K562 (cell line): Measurements from ENCODE around the gene DENND4C. TPM values are rescaled to one million over a fixed set of nuclear protein-coding genes. Genes with fewer than 3 reads are reported as not detected.
A peak's percentile ranks its signal among the peaks of the same experiment; 100 is the strongest.

ENCODE experiments used
- ATAC-seq: fragments of 200-7000 bp; cut with Tn5 transposase; 3 replicates; pipeline ENCODE4 v1.9.1; 2020; ENCODE audit warnings: moderate library complexity
- BruUV-seq: library from RNA; stranded (reverse); fragments of 400-500 nt; replicated peaks from 2 replicates; lab custom pipeline; 2021; lab: Mats Ljungman, UMichigan
- CTCF ChIA-PET: fragments of 300-600 bp; formaldehyde crosslinking; extraction: SDS; loops from one replicate; lab custom pipeline; 2021; ENCODE audit warnings: low intra/inter-chr PET ratio; lab: Yijun Ruan, JAX
- POLR2A ChIA-PET: fragments of 300-600, 350-650 bp; sonication (Branson Sonifier 250); formaldehyde crosslinking; extraction: SDS; loops from one replicate; lab custom pipeline; 2021; ENCODE audit warnings: antibody characterized with exemption, inconsistent platforms; lab: Yijun Ruan, JAX
- DNase-seq, 4 experiments: peaks; one replicate each; pipeline versions ENCODE4 v3.0.0 to v3.0.0-alpha.2; 2011 to 2018; ENCODE audit warnings: low spot score in 3 of 4, mixed read lengths in 3 of 4; ENCODE audit errors: extremely low read depth in 1 of 4
- FAIRE-seq: peaks from 2 replicates; lab custom pipeline; 2011; peaks lifted over from hg19 to GRCh38; lab: Jason Lieb, UNC
- H2AFZ ChIP-seq: 2 replicates; pipeline ENCODE4 v1.6.0; 2011; ENCODE audit warnings: low read depth, low read length, control low read depth, inconsistent platforms
- H3K27ac ChIP-seq: fragments of 200-600 bp; 3 replicates; pipeline ENCODE4 v1.8.0; 2011; ENCODE audit warnings: low read depth, mild to moderate bottlenecking, control low read depth, inconsistent platforms, low read length, moderate library complexity, mixed read lengths; ENCODE audit errors: extremely low read depth
- H3K27me3 ChIP-seq, 2 experiments: fragments of 300-600 bp in 1 of 2; 2 replicates in 1 of 2; 3 replicates in 1 of 2; pipeline versions ENCODE4 v1.6.0 to v1.8.0; 2011; ENCODE audit warnings: inconsistent platforms in 2 of 2, low read length in 2 of 2, mild to moderate bottlenecking in 1 of 2, mixed read lengths in 1 of 2, moderate library complexity in 1 of 2; ENCODE audit not compliant: control insufficient read depth in 2 of 2, insufficient read depth in 2 of 2
- H3K36me3 ChIP-seq: fragments of 300-600 bp; 3 replicates; pipeline ENCODE4 v1.8.0; 2011; ENCODE audit warnings: mild to moderate bottlenecking, low read length, inconsistent platforms; ENCODE audit not compliant: control insufficient read depth, insufficient read depth
- H3K4me1 ChIP-seq, 2 experiments: fragments of 200-600 bp in 1 of 2; replicated peaks in 1 of 2; 2 replicates in 1 of 2; 3 replicates in 1 of 2; pipeline versions ENCODE4 v1.5.1 to v1.8.0; 2011; ENCODE audit warnings: inconsistent platforms in 2 of 2, low read length in 2 of 2, mild to moderate bottlenecking in 1 of 2, mixed read lengths in 1 of 2, moderate library complexity in 1 of 2; ENCODE audit not compliant: control insufficient read depth in 2 of 2, insufficient read depth in 2 of 2
- H3K4me2 ChIP-seq: 2 replicates; pipeline ENCODE4 v1.6.1; 2011; ENCODE audit warnings: low read length, control low read depth, inconsistent platforms, mixed read lengths; ENCODE audit not compliant: insufficient read depth
- H3K4me3 ChIP-seq: fragments of 200-600 bp; sonication (generic), shearing (Covaris generic); 2 replicates; pipeline ENCODE4 v1.5.1; 2016; ENCODE audit warnings: control low read depth, inconsistent platforms
- H3K79me2 ChIP-seq: fragments of 200-600 bp; 3 replicates; pipeline ENCODE4 v1.8.0; 2011; ENCODE audit warnings: low read length, inconsistent platforms; ENCODE audit not compliant: control insufficient read depth, insufficient read depth
- H3K9ac ChIP-seq, 2 experiments: 2 replicates each; pipeline versions ENCODE4 v1.6.0 to v1.6.1; 2011; ENCODE audit warnings: low read depth in 2 of 2, low read length in 2 of 2, control low read depth in 1 of 2, inconsistent platforms in 1 of 2, mild to moderate bottlenecking in 1 of 2, mixed read lengths in 1 of 2; ENCODE audit not compliant: insufficient read depth in 1 of 2
- H3K9me1 ChIP-seq: one replicate; pipeline ENCODE4 v1.6.0; 2011; ENCODE audit warnings: inconsistent platforms, mild to moderate bottlenecking, low read length, moderate library complexity; ENCODE audit not compliant: control insufficient read depth, insufficient read depth
- H3K9me3 ChIP-seq: replicated peaks from 2 replicates; pipeline ENCODE4 v1.5.1; 2011; ENCODE audit warnings: low read depth, low read length, inconsistent platforms; ENCODE audit not compliant: control insufficient read depth, insufficient read depth
- H4K20me1 ChIP-seq: replicated peaks from 2 replicates; pipeline ENCODE4 v1.6.1; 2011; ENCODE audit warnings: low read length, inconsistent platforms, mixed read lengths; ENCODE audit not compliant: control insufficient read depth, insufficient read depth
- CHD2 ChIP-seq: IDR thresholded peaks from 2 replicates; pipeline ENCODE4 v1.6.1; 2011; ENCODE audit warnings: low read depth, low read length
- ELF2 ChIP-seq: fragments of 250-450 bp; sonication (Bioruptor Pico); IDR thresholded peaks from 2 replicates; pipeline ENCODE4 v1.5.0; 2021; ENCODE audit warnings: mild to moderate bottlenecking
- FOXJ2 ChIP-seq: fragments of 200-800 bp; sonication (Bioruptor generic); IDR thresholded peaks from 2 replicates; pipeline ENCODE4 v1.6.1; 2016; ENCODE audit warnings: missing genetic modification characterization, missing compliant biosample characterization
- JUN ChIP-seq, 2 experiments: sonication (generic) in 1 of 2; formaldehyde crosslinking in 1 of 2; IDR thresholded peaks; 2 replicates each; pipeline versions ENCODE4 v1.6.1 to v1.8.0; 2012 to 2022; ENCODE audit warnings: borderline replicate concordance in 2 of 2, mild to moderate bottlenecking in 2 of 2, improper control_type of control experiment in 1 of 2, low read depth in 1 of 2, low read length in 1 of 2, missing genetic modification reagents in 1 of 2
- PHB ChIP-seq: fragments of 250-450 bp; sonication (Bioruptor Pico); IDR thresholded peaks from 2 replicates; pipeline ENCODE4 v1.5.0; 2021
- RBM34 ChIP-seq: fragments of 200-400 bp; formaldehyde crosslinking; IDR thresholded peaks from 2 replicates; pipeline ENCODE4 v1.6.1; 2018; ENCODE audit warnings: low read length, borderline replicate concordance; ENCODE audit not compliant: insufficient read depth
- RFX1 ChIP-seq: fragments of 450-650 bp; IDR thresholded peaks from 2 replicates; pipeline ENCODE4 v1.6.1; 2016; ENCODE audit warnings: mild to moderate bottlenecking, moderate library complexity
- SREBF1 ChIP-seq: fragments of 150-350 bp; IDR thresholded peaks from 2 replicates; pipeline ENCODE4 v1.6.1; 2014; ENCODE audit warnings: antibody characterized with exemption, low read depth, low read length, borderline replicate concordance
- SRSF7 ChIP-seq: fragments of 200-400 bp; formaldehyde crosslinking; optimal IDR thresholded peaks from 2 replicates; pipeline ENCODE3; 2017; ENCODE audit warnings: mild to moderate bottlenecking, low read depth, low read length
- TBL1XR1 ChIP-seq, 2 experiments: IDR thresholded peaks; 2 replicates each; pipeline ENCODE4 v1.6.1; 2012; ENCODE audit warnings: improper control_type of control experiment in 2 of 2, low read length in 2 of 2, mild to moderate bottlenecking in 1 of 2
- TCFL5 ChIP-seq: fragments of 250-450 bp; sonication (Bioruptor Pico); conservative IDR thresholded peaks from 2 replicates; pipeline ENCODE4 v1.6.1; 2021; ENCODE audit warnings: mild to moderate bottlenecking, moderate library complexity, matching md5 sums
- ZBTB17 ChIP-seq: fragments of 450-650 bp; formaldehyde crosslinking; IDR thresholded peaks from 2 replicates; pipeline ENCODE4 v1.4.0; 2020; ENCODE audit warnings: mild to moderate bottlenecking
- ZNF140 ChIP-seq: fragments of 250-450 bp; sonication (Bioruptor Pico); IDR thresholded peaks from 2 replicates; pipeline ENCODE4 v1.8.0; 2021; ENCODE audit warnings: moderate library complexity, mild to moderate bottlenecking, inconsistent platforms
- ZNF184 ChIP-seq: sonication (generic); formaldehyde crosslinking; IDR thresholded peaks from 2 replicates; pipeline ENCODE4 v1.5.0; 2020; ENCODE audit warnings: missing genetic modification reagents
- ZNF197 ChIP-seq: fragments of 200-800 bp; sonication (Bioruptor generic); IDR thresholded peaks from 2 replicates; pipeline ENCODE4 v1.6.1; 2016; ENCODE audit warnings: low read depth, missing genetic modification characterization, missing compliant biosample characterization
- ZNF224 ChIP-seq: sonication (generic); formaldehyde crosslinking; IDR thresholded peaks from 2 replicates; pipeline ENCODE4 v1.8.0; 2022; ENCODE audit warnings: mild to moderate bottlenecking, missing genetic modification reagents
- WGBS: fragments of 100-300 bp; shearing (Covaris generic); methylation state at CpG from one replicate; pipeline ENCODE4 v1.1.6; 2016; ENCODE audit warnings: low coverage, mixed read lengths; ENCODE audit not compliant: insufficient coverage; ENCODE audit errors: missing lambda C conversion rate; 5-methylcytosine and 5-hydroxymethylcytosine counted together
- in situ Hi-C: fragments of 300-500 bp; cut with MboI; formaldehyde crosslinking; loops from 4 replicates; pipeline ENCODE4 v1.15.0; 2018; ENCODE audit warnings: inconsistent platforms, mixed read lengths
- intact Hi-C: fragments of 100-400 bp; cut with micrococcal nuclease; formaldehyde crosslinking; loops from 2 replicates; pipeline ENCODE4 v1.14.2; 2022
- polyA plus RNA-seq, 8 experiments: library from polyadenylated mRNA; depleted of rRNA in 4 of 8; stranded (reverse) in 5 of 8; unstranded in 3 of 8; fragments of >200 nt; fragmentation: Nextera tagmentation in 2 of 8; fragmentation: Illumina TruSeq in 1 of 8; extraction: Ambion mirVana in 2 of 8; extraction: Trizol in 1 of 8; gene quantifications; 2 replicates each; pipeline versions ENCODE4 v1.2.1 to v1.2.3, GENCODE V29; 2011 to 2014; ENCODE audit warnings: inconsistent platforms in 1 of 8, missing spikeins in 1 of 8
- total RNA-seq, 7 experiments: library from RNA; depleted of rRNA in 6 of 7; stranded (reverse); fragments of >200 nt in 6 of 7; fragmentation: Illumina TruSeq in 2 of 7; extraction: Trizol in 2 of 7; gene quantifications; 2 replicates each; pipeline versions ENCODE4 v1.2.1 to v1.2.3, GENCODE V29; 2011 to 2021; ENCODE audit warnings: low replicate concordance in 1 of 7
- TF ChIP-seq, protein P1 (sequence below): fragments of 250-450 bp; sonication (Bioruptor Pico); IDR thresholded peaks from 2 replicates; pipeline ENCODE4 v1.8.0; 2022; ENCODE audit warnings: inconsistent platforms, mild to moderate bottlenecking, moderate library complexity, borderline replicate concordance
- TF ChIP-seq, protein P2 (sequence below): sonication (generic); formaldehyde crosslinking; IDR thresholded peaks from 2 replicates; pipeline ENCODE4 v1.9.0; 2022; ENCODE audit warnings: mild to moderate bottlenecking, missing genetic modification reagents
- TF ChIP-seq, protein P3 (sequence below): sonication (generic); formaldehyde crosslinking; IDR thresholded peaks from 2 replicates; pipeline ENCODE4 v1.8.1; 2023; ENCODE audit warnings: mild to moderate bottlenecking, missing genetic modification reagents

The DENND4C gene
- total and polyA plus RNA-seq, 9 of the 15 experiments (the other 6 are each of a cell fraction or from before 2014, with no cell fraction given), result 4.8 to 31.8 (median 13.9) TPM

DNA sequence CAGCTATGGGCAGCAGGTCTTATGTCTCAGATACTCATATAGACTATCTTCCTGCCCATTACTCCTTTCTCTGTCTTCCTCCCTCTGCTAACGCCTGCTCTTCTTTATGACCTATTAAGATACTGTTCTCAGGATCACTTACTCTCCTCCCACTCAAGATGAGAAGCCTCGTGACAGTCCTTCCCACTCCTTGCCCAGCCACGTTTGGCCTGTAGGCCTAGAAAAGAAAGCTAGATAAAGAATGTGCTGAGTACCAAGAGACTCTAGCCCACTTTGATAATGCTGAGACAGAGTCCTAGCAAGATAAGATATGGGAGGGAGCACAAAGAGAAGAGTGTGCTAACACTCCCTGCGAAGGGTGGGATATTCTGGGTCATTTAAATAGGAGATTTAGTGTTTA lies 6.8 kb upstream of the DENND4C start:
- peak overlapping the region; percentile 20; the same call in 1 of the 2 replicates for H2AFZ ChIP-seq
- H3K9ac ChIP-seq, result no peak overlapping the region
- FAIRE-seq, result peak; percentile 78
- no peaks in the 10 kb centered on the region for H3K9me1 ChIP-seq
- H3K4me3 ChIP-seq, result no peak overlapping the region
- ATAC-seq, result peak; percentile 80
- H4K20me1 ChIP-seq, result no peaks in the 10 kb centered on the region
- intact Hi-C loops (no loop called here), in situ Hi-C loops (no loop called here)
- 0% methylated on average over 4 of the region's 4 CpGs for WGBS
- H3K27me3 ChIP-seq, result no peaks in the 10 kb centered on the region
- no peaks in the 10 kb centered on the region for H3K79me2 ChIP-seq
- no peaks in the 10 kb centered on the region for H3K9me3 ChIP-seq
- ChIA-PET CTCF (no interaction called here), POLR2A (no interaction called here)
- peak overlapping the region; percentile 25; the same call in 1 of the 2 replicates for H3K4me2 ChIP-seq
- no TSS peak for BruUV-seq
- peak in 2 of 4 experiments; percentile 34 to 74 for DNase-seq
- H3K36me3 ChIP-seq, result no peaks in the 10 kb centered on the region
- H3K27ac ChIP-seq, result peak overlapping the region; percentile 33; the same call in 1 of the 3 replicates
- peaks cover 4 to 8% of the 10 kb centered on the region in 2 experiments; a peak in 4 of 5 replicates for H3K4me1 ChIP-seq
- TF ChIP-seq PHB (CRISPR knock-in tag) (no peak), RBM34 (no peak), CHD2 (no peak), SREBF1 (no peak), TCFL5 (no peak), JUN (IDR thresholded peaks at IDR 0.05; ENCODE audit: borderline replicate concordance, low read depth, low read length) (no peak), JUN (CRISPR knock-in tag; IDR thresholded peaks at IDR 0.05; ENCODE audit: borderline replicate concordance) (no peak), ZNF197 (no peak), ZNF184 (CRISPR knock-in tag) (no peak), ELF2 (CRISPR knock-in tag) (no peak), FOXJ2 (0 out of 2 replicates have a peak, but pooled peaks have one; percentile 49), ZBTB17 (CRISPR knock-in tag) (no peak), ZNF140 (no peak), SRSF7 (no peak), ZNF224 (CRISPR knock-in tag) (no peak), TBL1XR1 (IDR thresholded peaks at IDR 0.05; ENCODE audit: low read length in 2 of 2) (no peak), RFX1 (no peak)
- TF ChIP-seq, protein P1, sequence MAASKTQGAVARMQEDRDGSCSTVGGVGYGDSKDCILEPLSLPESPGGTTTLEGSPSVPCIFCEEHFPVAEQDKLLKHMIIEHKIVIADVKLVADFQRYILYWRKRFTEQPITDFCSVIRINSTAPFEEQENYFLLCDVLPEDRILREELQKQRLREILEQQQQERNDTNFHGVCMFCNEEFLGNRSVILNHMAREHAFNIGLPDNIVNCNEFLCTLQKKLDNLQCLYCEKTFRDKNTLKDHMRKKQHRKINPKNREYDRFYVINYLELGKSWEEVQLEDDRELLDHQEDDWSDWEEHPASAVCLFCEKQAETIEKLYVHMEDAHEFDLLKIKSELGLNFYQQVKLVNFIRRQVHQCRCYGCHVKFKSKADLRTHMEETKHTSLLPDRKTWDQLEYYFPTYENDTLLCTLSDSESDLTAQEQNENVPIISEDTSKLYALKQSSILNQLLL, result no peak
- TF ChIP-seq, protein P2, sequence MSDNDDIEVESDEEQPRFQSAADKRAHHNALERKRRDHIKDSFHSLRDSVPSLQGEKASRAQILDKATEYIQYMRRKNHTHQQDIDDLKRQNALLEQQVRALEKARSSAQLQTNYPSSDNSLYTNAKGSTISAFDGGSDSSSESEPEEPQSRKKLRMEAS (CRISPR knock-in tag), result no peak
- TF ChIP-seq, protein P3, sequence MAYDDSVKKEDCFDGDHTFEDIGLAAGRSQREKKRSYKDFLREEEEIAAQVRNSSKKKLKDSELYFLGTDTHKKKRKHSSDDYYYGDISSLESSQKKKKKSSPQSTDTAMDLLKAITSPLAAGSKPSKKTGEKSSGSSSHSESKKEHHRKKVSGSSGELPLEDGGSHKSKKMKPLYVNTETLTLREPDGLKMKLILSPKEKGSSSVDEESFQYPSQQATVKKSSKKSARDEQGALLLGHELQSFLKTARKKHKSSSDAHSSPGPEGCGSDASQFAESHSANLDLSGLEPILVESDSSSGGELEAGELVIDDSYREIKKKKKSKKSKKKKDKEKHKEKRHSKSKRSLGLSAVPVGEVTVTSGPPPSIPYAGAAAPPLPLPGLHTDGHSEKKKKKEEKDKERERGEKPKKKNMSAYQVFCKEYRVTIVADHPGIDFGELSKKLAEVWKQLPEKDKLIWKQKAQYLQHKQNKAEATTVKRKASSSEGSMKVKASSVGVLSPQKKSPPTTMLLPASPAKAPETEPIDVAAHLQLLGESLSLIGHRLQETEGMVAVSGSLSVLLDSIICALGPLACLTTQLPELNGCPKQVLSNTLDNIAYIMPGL (CRISPR knock-in tag), result no peak
